ENCODE data around the gene SIDT2. TPM values are rescaled to one million over a fixed set of nuclear protein-coding genes. Genes with fewer than 3 reads are reported as not detected.

The SIDT2 gene
- total RNA-seq, 1 experiment from 2014 or later = 37.0 TPM

DNA sequence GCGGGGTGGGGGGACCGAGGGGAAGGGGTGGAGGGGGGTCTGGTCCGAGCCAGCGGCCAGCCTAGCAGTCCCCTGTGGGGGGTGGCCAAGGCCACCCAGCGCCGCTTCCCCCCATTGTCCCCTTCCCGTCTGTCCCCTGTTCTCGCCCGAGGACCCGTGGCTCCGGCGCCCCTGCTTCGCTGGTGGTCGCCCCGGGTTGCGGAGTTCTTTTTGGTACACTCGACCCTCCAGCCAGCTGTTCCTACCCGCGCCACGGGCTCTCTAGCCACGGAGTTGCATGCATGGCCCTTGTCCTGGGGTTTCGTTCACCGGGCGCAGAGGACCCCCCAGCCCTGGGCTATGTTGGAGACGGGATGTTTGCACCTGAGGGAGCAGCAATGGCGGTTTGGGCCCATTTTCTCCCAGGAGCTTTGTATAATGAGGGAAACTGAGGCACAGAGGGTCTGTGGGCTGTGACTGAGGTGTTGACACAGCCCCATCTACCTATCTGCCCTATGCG lies 54.4 kb downstream of the SIDT2 start:
- no peaks in the 10 kb centered on the region for H3K9me3 ChIP-seq (ENCODE audit: control insufficient read depth in 1 of 2, insufficient read depth in 1 of 2, low read depth in 1 of 2, low read length in 2 of 2)
- ChIA-PET POLR2A (no interaction called here), RAD21 (ENCODE audit: low non-redundant PET in 1 of 2, low total read pairs in 2 of 2, uncharacterized antibody in 2 of 2, unreplicated experiment in 2 of 2) (no interaction called here), CTCF (interaction anchor here (0.7 to 2.2 kb wide), 3 partner anchors 11 to 94 kb away, joined by 3 to 10 read pairs (median 4); partner anchors contain the start of gene CEP164)
- ATAC-seq = peak; percentile 20
- H3K27ac ChIP-seq (ENCODE audit: low read depth, low read length) = peak overlapping the region; percentile 52; the same call in 1 of the 2 replicates
- H3K9ac ChIP-seq (ENCODE audit: low read length) = peak overlapping the region; percentile 82
- H2AFZ ChIP-seq (ENCODE audit: low read depth, low read length, poor library complexity, severe bottlenecking) = no peak overlapping the region
- H3K36me3 ChIP-seq (ENCODE audit: control insufficient read depth in 1 of 2, insufficient read depth in 2 of 2, low read length in 2 of 2) = peaks cover 0 to 5% of the 10 kb centered on the region in 2 experiments; a peak in 3 of 4 replicates
- peaks cover 34% of the 10 kb centered on the region for H3K79me2 ChIP-seq (ENCODE audit: insufficient read depth, low read length)
- H4K20me1 ChIP-seq (ENCODE audit: insufficient read depth) = no peaks in the 10 kb centered on the region
- no TSS peak for BruUV-seq (replicated peaks)
- peak overlapping the region; percentile 69 to 80 for H3K4me3 ChIP-seq (replicated peaks in 1 of 2; ENCODE audit: low read depth in 1 of 2, low read length in 2 of 2)
- no peak for DNase-seq (ENCODE audit: low read depth, low spot score)
- peak overlapping the region; percentile 84 for H3K4me2 ChIP-seq (ENCODE audit: low read length)
- no peaks in the 10 kb centered on the region for H3K9me2 ChIP-seq (ENCODE audit: insufficient read depth)
- no peak for TF ChIP-seq RAD21 (IDR thresholded peaks at IDR 0.05; ENCODE audit: low read depth)
- no peak for TF ChIP-seq SIN3A (IDR thresholded peaks at IDR 0.05; ENCODE audit: low read depth)
- no peak for TF ChIP-seq EGR1 (IDR thresholded peaks at IDR 0.05; ENCODE audit: low read depth)
- TF ChIP-seq ZBTB33 (IDR thresholded peaks at IDR 0.05; ENCODE audit: extremely low read depth, insufficient replicate concordance, low read length) = no peak
- no peak for TF ChIP-seq SP1 (IDR thresholded peaks at IDR 0.05; ENCODE audit: low read depth)
- TF ChIP-seq ELF1 (IDR thresholded peaks at IDR 0.05; ENCODE audit: borderline replicate concordance, low read depth) = no peak
- no peak for TF ChIP-seq ZFX (IDR thresholded peaks at IDR 0.05)
- no peak for TF ChIP-seq FOSL1 (IDR thresholded peaks at IDR 0.05; ENCODE audit: low read depth)
- no peak for TF ChIP-seq TCF7L2 (IDR thresholded peaks at IDR 0.05; ENCODE audit: borderline replicate concordance, extremely low read depth, insufficient read depth, insufficient read length)
- no peak for TF ChIP-seq POLR2A (IDR thresholded peaks at IDR 0.05; ENCODE audit: borderline replicate concordance, extremely low read depth, insufficient read depth, insufficient read length)
- no peak for TF ChIP-seq CTCF (IDR thresholded peaks at IDR 0.05 in 2 of 3, conservative IDR thresholded peaks at IDR 0.05 in 1 of 3; ENCODE audit: borderline replicate concordance in 1 of 3, insufficient read depth in 1 of 3, low read depth in 2 of 3, low read length in 2 of 3)
- TF ChIP-seq EZH2phosphoT487 (IDR thresholded peaks at IDR 0.05; ENCODE audit: borderline replicate concordance) = no peak
- no peak for TF ChIP-seq CEBPB (IDR thresholded peaks at IDR 0.05; ENCODE audit: low read depth)
- no peak for TF ChIP-seq EZH2 (IDR thresholded peaks at IDR 0.05)
- no peak for TF ChIP-seq JUND (IDR thresholded peaks at IDR 0.05)
- TF ChIP-seq MAX (IDR thresholded peaks at IDR 0.05) = no peak
- no peaks in the 10 kb centered on the region for H3K27me3 ChIP-seq (ENCODE audit: insufficient read depth, low read length)
- peaks cover 14 to 20% of the 10 kb centered on the region in 2 experiments; a peak in 3 of 4 replicates for H3K4me1 ChIP-seq (ENCODE audit: control insufficient read depth in 1 of 2, insufficient read depth in 2 of 2, low read length in 2 of 2)
- intact Hi-C loops (cut with micrococcal nuclease) = loop anchor here (1.0 to 2.0 kb wide), 2 partner anchors 83 to 584 kb away; partner anchors contain the start of gene BACE1
